ENCODE measurements around the gene FOXM1. TPM values are rescaled to one million over a fixed set of nuclear protein-coding genes. Genes with fewer than 3 reads are reported as not detected.

The FOXM1 gene
- total and polyA plus RNA-seq, 12 donors = 0.79 to 8.6 (median 2.3) TPM

DNA sequence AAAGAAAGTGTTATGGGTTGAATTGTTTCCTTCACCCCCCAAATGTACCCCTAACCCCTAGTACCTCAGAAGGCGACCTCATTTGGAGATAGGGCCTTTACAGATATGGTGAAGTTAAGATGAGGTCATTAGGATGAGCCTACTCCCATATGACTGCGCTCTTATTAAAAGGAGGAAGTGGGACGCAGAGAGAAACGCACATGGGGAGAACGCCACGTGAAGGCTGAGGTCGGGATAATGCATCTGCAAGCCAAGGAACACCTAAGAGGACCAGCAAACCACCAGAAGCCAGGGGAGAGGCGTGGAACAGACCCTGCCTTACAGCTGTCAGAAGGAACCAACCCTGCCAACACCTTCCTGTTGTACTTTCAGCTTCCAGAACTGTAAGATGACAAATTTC lies 40.4 kb downstream of the FOXM1 start:
- 70 to 96% (median 84%) methylated on average over 8 of the region's 8 CpGs for WGBS, 4 donors
- intact Hi-C loops (cut with DNase I) = no loop called here
- TF ChIP-seq, protein P1, sequence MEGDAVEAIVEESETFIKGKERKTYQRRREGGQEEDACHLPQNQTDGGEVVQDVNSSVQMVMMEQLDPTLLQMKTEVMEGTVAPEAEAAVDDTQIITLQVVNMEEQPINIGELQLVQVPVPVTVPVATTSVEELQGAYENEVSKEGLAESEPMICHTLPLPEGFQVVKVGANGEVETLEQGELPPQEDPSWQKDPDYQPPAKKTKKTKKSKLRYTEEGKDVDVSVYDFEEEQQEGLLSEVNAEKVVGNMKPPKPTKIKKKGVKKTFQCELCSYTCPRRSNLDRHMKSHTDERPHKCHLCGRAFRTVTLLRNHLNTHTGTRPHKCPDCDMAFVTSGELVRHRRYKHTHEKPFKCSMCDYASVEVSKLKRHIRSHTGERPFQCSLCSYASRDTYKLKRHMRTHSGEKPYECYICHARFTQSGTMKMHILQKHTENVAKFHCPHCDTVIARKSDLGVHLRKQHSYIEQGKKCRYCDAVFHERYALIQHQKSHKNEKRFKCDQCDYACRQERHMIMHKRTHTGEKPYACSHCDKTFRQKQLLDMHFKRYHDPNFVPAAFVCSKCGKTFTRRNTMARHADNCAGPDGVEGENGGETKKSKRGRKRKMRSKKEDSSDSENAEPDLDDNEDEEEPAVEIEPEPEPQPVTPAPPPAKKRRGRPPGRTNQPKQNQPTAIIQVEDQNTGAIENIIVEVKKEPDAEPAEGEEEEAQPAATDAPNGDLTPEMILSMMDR (IDR thresholded peaks at IDR 0.05) = no peak
- no peak for TF ChIP-seq POLR2A (IDR thresholded peaks at IDR 0.05)
- Histone ChIP-seq H3K27me3 (no peaks in the 10 kb centered on the region), H3K9me3 (replicated peaks in 1 of 3) (no peaks in the 10 kb centered on the region), H3K27ac (no peak overlapping the region), H3K4me3 (no peak overlapping the region), H3K4me1 (replicated peaks in 1 of 2) (peaks cover 7 to 11% of the 10 kb centered on the region in 2 donors), H3K36me3 (replicated peaks in 1 of 2) (no peaks in the 10 kb centered on the region)
- DNase-seq = no peak

DNA sequence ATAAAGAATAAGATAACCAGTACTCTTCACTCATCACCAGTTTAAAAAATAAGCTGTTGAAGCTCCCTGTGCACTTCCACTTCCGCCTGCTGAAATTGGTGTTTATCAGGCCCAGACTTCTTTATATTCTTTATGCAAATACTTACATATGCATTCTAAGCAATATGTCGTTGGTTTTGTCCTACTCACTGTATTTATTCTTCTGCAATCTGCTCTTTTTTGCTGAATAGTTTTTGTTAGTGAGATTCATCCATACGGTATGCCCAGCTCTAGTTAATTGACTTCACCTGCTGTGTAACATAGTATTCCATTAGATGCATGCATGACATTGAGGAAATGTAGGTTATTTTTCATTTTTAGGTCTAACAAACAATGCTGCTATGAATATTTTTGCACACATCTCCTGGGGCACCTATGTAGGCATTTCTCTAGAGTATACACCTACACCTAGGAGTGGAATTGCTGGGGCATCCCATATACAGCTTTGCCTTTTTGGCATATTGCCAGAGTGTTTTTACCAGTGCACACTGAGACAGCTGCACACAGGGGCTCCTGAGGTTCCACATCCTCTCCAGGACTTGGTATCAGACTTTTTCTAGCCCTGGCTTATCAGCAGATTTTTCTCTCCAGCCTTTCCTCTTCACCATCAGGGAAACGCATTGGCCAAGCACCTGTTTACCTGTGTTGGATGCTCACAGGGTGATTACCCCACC lies 41.1 kb downstream of the FOXM1 start:
- no peaks in the 10 kb centered on the region for H3K27me3 ChIP-seq
- no peak for DNase-seq
- 70 to 77% (median 76%) methylated on average over 4 of the region's 4 CpGs for WGBS, 4 donors
- H3K36me3 ChIP-seq (replicated peaks in 1 of 2) = no peaks in the 10 kb centered on the region
- no peak overlapping the region for H3K27ac ChIP-seq
- no peaks in the 10 kb centered on the region for H3K9me3 ChIP-seq (replicated peaks in 1 of 3)
- intact Hi-C loops (cut with DNase I) = no loop called here
- peaks cover 7 to 11% of the 10 kb centered on the region in 2 donors for H3K4me1 ChIP-seq (replicated peaks in 1 of 2)
- no peak overlapping the region for H3K4me3 ChIP-seq
- no peak for TF ChIP-seq POLR2A (IDR thresholded peaks at IDR 0.05)
- TF ChIP-seq, protein P1 (IDR thresholded peaks at IDR 0.05) = no peak

DNA sequence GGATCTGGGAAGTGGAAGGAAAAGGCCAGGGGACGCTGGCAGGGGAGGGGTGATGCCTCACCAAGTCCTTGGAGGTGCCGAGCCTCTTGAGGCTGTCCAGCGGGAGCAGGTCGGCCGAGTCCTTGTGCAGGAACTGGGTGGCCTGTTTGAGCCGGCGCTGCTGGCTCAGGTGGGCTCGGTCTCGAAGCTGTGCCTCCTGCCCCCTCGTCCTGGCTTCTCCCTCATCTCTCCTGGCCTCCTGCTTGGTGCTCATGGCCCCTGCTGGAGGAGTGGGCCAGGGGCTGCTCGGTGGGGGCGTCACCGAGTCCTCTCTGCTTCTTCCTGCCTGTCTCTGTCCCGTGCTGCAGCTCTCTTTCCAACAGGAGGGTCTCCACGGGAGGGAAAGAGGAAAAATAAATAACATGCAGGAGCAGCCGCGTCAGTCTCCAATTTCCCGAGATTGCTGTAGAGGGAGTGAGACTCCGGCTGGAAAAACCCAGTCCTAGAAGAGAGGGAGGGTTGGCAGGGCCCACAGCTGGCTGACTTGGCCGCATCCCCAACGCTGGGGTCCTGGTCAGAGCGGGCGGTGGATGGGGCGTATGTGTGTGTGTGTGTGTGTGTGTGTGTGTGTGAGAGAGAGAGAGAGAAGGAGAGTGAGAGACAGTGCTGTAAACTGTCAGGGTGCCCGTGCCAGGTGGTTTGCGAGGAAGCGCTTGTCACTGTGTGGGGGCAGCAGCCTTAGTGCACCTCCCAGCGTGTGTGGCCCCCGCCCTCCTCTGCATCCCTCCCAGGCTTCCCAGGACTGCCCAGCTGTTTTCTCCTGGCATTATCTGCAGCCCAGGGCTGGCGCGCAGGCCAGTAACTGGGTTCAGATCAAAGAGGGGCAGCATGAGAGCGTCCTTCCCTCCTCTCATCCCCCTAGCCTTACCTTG lies 42.1 kb downstream of the FOXM1 start, which contains the start of gene NRIP2:
NRIP2 (minus strand) TSS at position 455 of the 911 bp plus-strand sequence; CDS start at position 403, 52 bp downstream.
- peaks cover 0 to 8% of the 10 kb centered on the region in 2 donors for H3K36me3 ChIP-seq (replicated peaks in 1 of 2)
- peak within 1 kb of the TSS in 2 of 5 donors; percentile 38 to 57 for H3K27ac ChIP-seq
- peaks cover 7 to 11% of the 10 kb centered on the region in 2 donors for H3K4me1 ChIP-seq (replicated peaks in 1 of 2)
- H3K4me3 ChIP-seq = peak within 1 kb of the TSS in 1 of 4 donors; percentile 25
- no peaks in the 10 kb centered on the region for H3K27me3 ChIP-seq
- H3K9me3 ChIP-seq (replicated peaks in 1 of 3) = no peaks in the 10 kb centered on the region
- intact Hi-C loops (cut with DNase I) = no loop called here
- WGBS, 4 donors = 6 to 20% (median 12%) methylated on average over 26 to 32 of the region's 32 CpGs
- no peak for TF ChIP-seq POLR2A (IDR thresholded peaks at IDR 0.05)
- TF ChIP-seq, protein P1 (IDR thresholded peaks at IDR 0.05) = peak in 1 of 6 experiments; percentile 14
- peak; percentile 27 to 70 (median 47) for DNase-seq

DNA sequence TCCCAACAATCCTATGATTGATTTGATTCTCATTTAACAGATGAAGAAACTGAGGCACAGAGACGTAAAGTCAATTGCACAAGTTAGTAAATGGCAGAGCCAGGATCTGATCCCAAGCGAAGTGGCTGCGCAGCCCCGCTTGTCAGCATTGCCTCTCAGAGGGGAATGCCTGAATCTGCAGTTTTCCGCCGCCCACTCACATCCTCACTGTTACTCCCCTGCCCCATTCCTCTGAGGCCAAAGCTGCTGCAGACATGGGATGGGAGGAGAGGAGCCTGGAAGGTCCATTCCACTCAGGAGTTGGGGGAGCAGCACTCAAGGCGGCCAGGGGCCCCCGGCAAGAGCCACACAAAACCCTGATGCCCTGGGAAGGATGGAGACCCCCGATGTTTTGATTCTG lies 43.2 kb downstream of the FOXM1 start:
- WGBS, 4 donors = 69 to 91% (median 78%) methylated on average over 8 to 9 of the region's 9 CpGs
- Histone ChIP-seq H3K4me3 (peak overlapping the region in 1 of 4 donors; percentile 25), H3K27me3 (no peaks in the 10 kb centered on the region), H3K36me3 (replicated peaks in 1 of 2) (peaks cover 0 to 10% of the 10 kb centered on the region in 2 donors), H3K27ac (peak overlapping the region in 2 of 5 donors; percentile 38 to 57), H3K4me1 (replicated peaks in 1 of 2) (peaks cover 7 to 11% of the 10 kb centered on the region in 2 donors), H3K9me3 (replicated peaks in 1 of 3) (no peaks in the 10 kb centered on the region)
- TF ChIP-seq, protein P1 (IDR thresholded peaks at IDR 0.05) = no peak
- intact Hi-C loops (cut with DNase I) = no loop called here
- peak in 1 of 7 donors; percentile 25 for DNase-seq
